ENCODE measurements around the gene TRMT2A.

Gene TRMT2A

DNA sequence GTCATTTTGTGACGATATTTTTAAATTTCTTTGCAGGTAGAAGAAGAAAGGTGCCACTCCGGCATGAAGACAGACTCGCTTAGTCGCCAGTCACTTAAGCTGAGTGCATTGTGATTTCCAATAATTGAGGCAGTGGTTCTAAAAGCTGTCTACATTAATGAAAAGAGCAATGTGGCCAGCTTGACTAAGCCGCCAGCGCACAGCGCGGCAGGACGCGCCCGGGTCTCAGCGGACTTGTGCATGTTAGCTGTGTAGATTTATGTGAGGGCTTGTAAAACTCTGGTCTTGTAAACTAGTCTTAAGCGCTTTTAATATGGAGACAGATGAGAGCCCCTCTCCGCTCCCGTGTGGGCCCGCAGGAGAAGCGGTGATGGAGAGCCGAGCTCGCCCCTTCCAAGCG is 31.4 kb downstream of the TRMT2A start:
- Histone ChIP-seq H3K36me3 (ENCODE audit: insufficient read depth, low read length) (peaks cover 52% of the 10 kb centered on the region; the same call in 1 of the 2 replicates), H3F3A (ENCODE audit: low read depth) (no peaks in the 10 kb centered on the region; the same call in 1 of the 2 replicates), H3K4me3 (ENCODE audit: low read length, poor library complexity, severe bottlenecking) (peak overlapping the region; percentile 92), H3K79me2 (ENCODE audit: insufficient read depth, low read length) (peaks cover 97% of the 10 kb centered on the region), H3K27me3 (ENCODE audit: insufficient read depth, low read length, poor library complexity, severe bottlenecking) (peaks cover 3% of the 10 kb centered on the region), H2AFZ (ENCODE audit: low read length) (no peak overlapping the region), H3K9me2 (replicated peaks; ENCODE audit: low read depth, low read length) (no peaks in the 10 kb centered on the region), H3K9me3 (ENCODE audit: insufficient read depth, low read depth, low read length) (no peaks in the 10 kb centered on the region), H3K9ac (ENCODE audit: low read depth, low read length, poor library complexity, severe bottlenecking) (peak overlapping the region; percentile 67), H4K20me1 (ENCODE audit: insufficient read depth, low read length, poor library complexity, severe bottlenecking) (peaks cover 94% of the 10 kb centered on the region), H3K4me2 (ENCODE audit: low read depth, low read length, poor library complexity, severe bottlenecking) (peak overlapping the region; percentile 79), H3K4me1 (ENCODE audit: insufficient read depth, low read length, poor library complexity, severe bottlenecking) (peaks cover 38% of the 10 kb centered on the region)
- TF ChIP-seq EZH2phosphoT487 (IDR thresholded peaks at IDR 0.05; ENCODE audit: borderline replicate concordance) = no peak
- TF ChIP-seq, protein P1, sequence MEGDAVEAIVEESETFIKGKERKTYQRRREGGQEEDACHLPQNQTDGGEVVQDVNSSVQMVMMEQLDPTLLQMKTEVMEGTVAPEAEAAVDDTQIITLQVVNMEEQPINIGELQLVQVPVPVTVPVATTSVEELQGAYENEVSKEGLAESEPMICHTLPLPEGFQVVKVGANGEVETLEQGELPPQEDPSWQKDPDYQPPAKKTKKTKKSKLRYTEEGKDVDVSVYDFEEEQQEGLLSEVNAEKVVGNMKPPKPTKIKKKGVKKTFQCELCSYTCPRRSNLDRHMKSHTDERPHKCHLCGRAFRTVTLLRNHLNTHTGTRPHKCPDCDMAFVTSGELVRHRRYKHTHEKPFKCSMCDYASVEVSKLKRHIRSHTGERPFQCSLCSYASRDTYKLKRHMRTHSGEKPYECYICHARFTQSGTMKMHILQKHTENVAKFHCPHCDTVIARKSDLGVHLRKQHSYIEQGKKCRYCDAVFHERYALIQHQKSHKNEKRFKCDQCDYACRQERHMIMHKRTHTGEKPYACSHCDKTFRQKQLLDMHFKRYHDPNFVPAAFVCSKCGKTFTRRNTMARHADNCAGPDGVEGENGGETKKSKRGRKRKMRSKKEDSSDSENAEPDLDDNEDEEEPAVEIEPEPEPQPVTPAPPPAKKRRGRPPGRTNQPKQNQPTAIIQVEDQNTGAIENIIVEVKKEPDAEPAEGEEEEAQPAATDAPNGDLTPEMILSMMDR (conservative IDR thresholded peaks at IDR 0.05; ENCODE audit: low read length) = no peak

DNA sequence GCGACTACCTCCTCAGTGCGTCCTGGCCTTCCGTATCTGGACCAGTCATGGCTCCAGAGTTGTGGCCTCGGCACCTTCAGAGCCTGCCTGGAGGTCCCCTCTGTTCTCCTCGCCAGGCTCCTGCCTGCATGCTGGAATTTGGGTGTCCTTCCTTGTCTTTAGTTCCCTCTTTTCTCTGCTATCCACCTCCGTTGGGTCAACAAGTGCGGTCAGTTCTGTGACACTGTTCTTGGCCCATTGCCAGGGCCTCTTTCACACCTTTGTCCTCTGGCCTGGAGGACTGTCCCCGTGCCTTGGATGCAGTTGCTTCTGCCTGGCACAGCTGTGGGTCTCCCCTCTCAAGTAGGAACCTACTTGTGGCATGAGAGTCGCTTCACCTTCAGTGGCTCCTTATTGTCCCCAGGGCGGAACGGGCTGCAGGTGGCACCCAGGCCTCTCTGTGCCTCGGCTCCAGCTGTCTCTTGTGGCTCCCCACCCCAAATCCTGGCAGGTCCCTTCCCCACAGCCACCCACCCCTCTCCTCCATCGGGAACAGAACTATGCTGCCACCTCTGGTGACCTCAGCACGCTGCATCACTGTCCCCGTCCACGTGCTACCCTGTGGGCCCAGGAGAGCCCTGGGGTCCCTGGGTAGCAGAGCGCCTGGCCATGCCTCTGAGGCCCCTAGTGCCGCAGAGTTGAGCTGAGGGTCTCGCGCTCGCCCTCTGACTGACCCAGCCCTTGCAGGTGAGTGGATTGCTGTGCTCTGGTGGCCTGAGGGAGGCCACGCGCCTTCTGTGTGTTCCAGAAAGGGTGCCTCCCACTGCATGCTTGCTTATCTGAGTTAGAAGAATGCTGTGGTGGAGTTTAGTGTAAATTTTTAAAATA is 32.2 kb downstream of the TRMT2A start:
- Histone ChIP-seq H3K9me3 (ENCODE audit: insufficient read depth, low read depth, low read length) (no peaks in the 10 kb centered on the region), H3K79me2 (ENCODE audit: insufficient read depth, low read length) (peaks cover 95% of the 10 kb centered on the region), H3K4me3 (ENCODE audit: low read length, poor library complexity, severe bottlenecking) (peak overlapping the region; percentile 92), H3F3A (ENCODE audit: low read depth) (no peaks in the 10 kb centered on the region; the same call in 1 of the 2 replicates), H3K36me3 (ENCODE audit: insufficient read depth, low read length) (peaks cover 43% of the 10 kb centered on the region; the same call in 1 of the 2 replicates), H2AFZ (ENCODE audit: low read length) (no peak overlapping the region), H3K27me3 (ENCODE audit: insufficient read depth, low read length, poor library complexity, severe bottlenecking) (peaks cover 6% of the 10 kb centered on the region), H4K20me1 (ENCODE audit: insufficient read depth, low read length, poor library complexity, severe bottlenecking) (peaks cover 88% of the 10 kb centered on the region), H3K9ac (ENCODE audit: low read depth, low read length, poor library complexity, severe bottlenecking) (peak overlapping the region; percentile 67), H3K4me2 (ENCODE audit: low read depth, low read length, poor library complexity, severe bottlenecking) (peak overlapping the region; percentile 79), H3K9me2 (replicated peaks; ENCODE audit: low read depth, low read length) (no peaks in the 10 kb centered on the region), H3K4me1 (ENCODE audit: insufficient read depth, low read length, poor library complexity, severe bottlenecking) (peaks cover 38% of the 10 kb centered on the region)
- TF ChIP-seq EZH2phosphoT487 (IDR thresholded peaks at IDR 0.05; ENCODE audit: borderline replicate concordance) = no peak
- TF ChIP-seq, protein P1 (conservative IDR thresholded peaks at IDR 0.05; ENCODE audit: low read length) = peak; percentile 74

DNA sequence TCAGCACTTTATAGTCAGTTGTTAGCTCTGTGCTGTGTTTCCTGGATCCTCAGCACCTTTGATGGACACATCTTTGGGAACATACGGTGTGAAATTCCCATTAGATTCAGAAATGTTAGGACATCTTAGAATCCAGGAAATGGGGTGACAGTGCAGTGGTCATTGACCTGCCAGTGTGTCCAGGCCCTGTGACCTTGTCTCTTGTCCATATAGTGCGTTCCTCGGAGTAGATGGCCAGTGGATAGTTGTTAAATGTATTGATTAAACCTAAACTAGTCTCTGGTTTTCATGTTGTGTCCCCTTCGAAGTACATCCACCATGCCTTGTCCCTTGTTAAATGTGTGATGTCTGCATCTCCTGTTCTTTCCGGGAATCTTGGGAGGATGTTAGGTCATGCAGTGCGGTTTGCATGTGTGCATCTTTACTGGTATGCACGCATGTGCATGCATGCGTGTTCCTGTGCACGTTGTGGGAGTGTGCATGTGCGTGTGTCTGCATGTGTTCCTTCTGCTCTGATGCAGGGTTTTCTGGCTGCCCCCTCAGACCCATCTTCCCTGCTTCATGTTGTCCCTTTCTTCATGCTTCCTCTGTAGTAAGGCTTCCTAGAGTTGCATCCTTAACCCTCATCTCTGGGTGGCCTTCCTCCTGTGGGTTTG is 33.0 kb downstream of the TRMT2A start:
- H3K4me2 ChIP-seq (ENCODE audit: low read depth, low read length, poor library complexity, severe bottlenecking) = peak overlapping the region; percentile 79
- peak overlapping the region; percentile 92 for H3K4me3 ChIP-seq (ENCODE audit: low read length, poor library complexity, severe bottlenecking)
- no peaks in the 10 kb centered on the region for H3K9me2 ChIP-seq (replicated peaks; ENCODE audit: low read depth, low read length)
- peaks cover 82% of the 10 kb centered on the region for H4K20me1 ChIP-seq (ENCODE audit: insufficient read depth, low read length, poor library complexity, severe bottlenecking)
- TF ChIP-seq, protein P1 (conservative IDR thresholded peaks at IDR 0.05; ENCODE audit: low read length) = no peak
- no peak for TF ChIP-seq EZH2phosphoT487 (IDR thresholded peaks at IDR 0.05; ENCODE audit: borderline replicate concordance)
- H3K36me3 ChIP-seq (ENCODE audit: insufficient read depth, low read length) = peaks cover 35% of the 10 kb centered on the region; the same call in 1 of the 2 replicates
- peaks cover 95% of the 10 kb centered on the region for H3K79me2 ChIP-seq (ENCODE audit: insufficient read depth, low read length)
- H3K4me1 ChIP-seq (ENCODE audit: insufficient read depth, low read length, poor library complexity, severe bottlenecking) = peaks cover 40% of the 10 kb centered on the region
- no peak overlapping the region for H2AFZ ChIP-seq (ENCODE audit: low read length)
- peak overlapping the region; percentile 67 for H3K9ac ChIP-seq (ENCODE audit: low read depth, low read length, poor library complexity, severe bottlenecking)
- H3K9me3 ChIP-seq (ENCODE audit: insufficient read depth, low read depth, low read length) = no peaks in the 10 kb centered on the region
- H3K27me3 ChIP-seq (ENCODE audit: insufficient read depth, low read length, poor library complexity, severe bottlenecking) = peaks cover 6% of the 10 kb centered on the region
- H3F3A ChIP-seq (ENCODE audit: low read depth) = no peaks in the 10 kb centered on the region; the same call in 1 of the 2 replicates

Measured in Loucy (cell line).